AG04450 (cell line): ENCODE measurements around the gene MAGEB5. TPM values are rescaled to one million over a fixed set of nuclear protein-coding genes. Genes with fewer than 3 reads are reported as not detected.
"Not testable (repeated sequence)": the region's sequence is repeated elsewhere in the genome, so short reads cannot be mapped to it uniquely, and the experiment has no call there.

ENCODE experiments used
- CTCF ChIA-PET: fragments of 300-600, 350-600 bp; formaldehyde crosslinking; extraction: SDS; loops from one replicate; lab custom pipeline; 2022; ENCODE audit warnings: antibody characterized with exemption, inconsistent platforms; lab: Charles Lee
- POLR2A ChIA-PET: fragments of 350-600 bp; formaldehyde crosslinking; extraction: SDS; loops from one replicate; lab custom pipeline; 2021; ENCODE audit warnings: antibody characterized with exemption, inconsistent platforms; lab: Yijun Ruan, JAX
- DNase-seq: peaks from one replicate; pipeline ENCODE4 v3.0.0-alpha.2; 2011; ENCODE audit warnings: low read depth, low spot score
- H3K27ac ChIP-seq: one replicate; pipeline ENCODE4 v1.5.1; 2012; ENCODE audit warnings: low read depth, low read length, control low read depth
- H3K27me3 ChIP-seq: one replicate; pipeline ENCODE4 v1.6.0; 2012; ENCODE audit warnings: low read length; ENCODE audit not compliant: control insufficient read depth, insufficient read depth
- H3K4me3 ChIP-seq: 2 replicates; pipeline ENCODE4 v1.5.1; 2011; ENCODE audit warnings: mild to moderate bottlenecking, low read depth, low read length, control low read depth
- H3K9me3 ChIP-seq: 2 replicates; pipeline ENCODE4 v1.5.1; 2012; ENCODE audit warnings: low read length; ENCODE audit not compliant: control insufficient read depth, insufficient read depth
- CTCF ChIP-seq: IDR thresholded peaks from 2 replicates; pipeline ENCODE4 v1.5.1; 2011; ENCODE audit warnings: low read depth, low read length, control low read depth, inconsistent platforms
- polyA minus RNA-seq: library from RNA; depleted of rRNA, polyadenylated mRNA; stranded (reverse); fragments of >200 nt; gene quantifications from 2 replicates; pipeline ENCODE4 v1.2.3, GENCODE V29; 2011; rRNA and poly(A)+ RNA removed
- polyA plus RNA-seq: library from polyadenylated mRNA; depleted of rRNA; stranded (reverse); fragments of >200 nt; gene quantifications from 2 replicates; pipeline ENCODE4 v1.2.3, GENCODE V29; 2011; rRNA removed

The MAGEB5 gene
- polyA plus RNA-seq (not detected in 2 replicates), polyA minus RNA-seq (not detected in 2 replicates)

DNA sequence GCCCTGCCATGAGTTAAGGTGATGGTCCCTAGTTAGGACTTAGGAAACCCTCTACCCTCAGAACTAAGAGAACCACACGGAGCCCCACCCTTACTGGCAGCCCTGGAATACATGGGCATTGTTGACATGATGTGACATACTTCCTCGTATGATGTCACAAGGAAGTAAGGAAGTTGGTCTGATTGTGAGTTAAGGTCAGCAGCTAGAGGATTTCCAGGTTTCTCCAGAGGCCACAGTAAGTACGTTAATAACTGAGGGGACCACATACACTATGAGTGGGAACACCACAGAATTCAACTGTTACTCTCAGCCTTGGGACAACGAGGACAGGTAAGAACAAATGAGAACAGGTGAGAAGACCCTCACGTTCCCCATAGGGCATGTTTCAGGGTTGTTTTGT is at the start of gene MAGEB5:
MAGEB5 (plus strand) TSS at position 301 of the 400 bp plus-strand sequence. CDS start 1,133 bp downstream, outside the sequence.
- CTCF ChIA-PET = no interaction called here
- no peak for DNase-seq
- TF ChIP-seq CTCF = no peak
- H3K9me3 ChIP-seq = no peaks in the 10 kb centered on the region; the same call in 1 of the 2 replicates
- H3K4me3 ChIP-seq = no peak within 1 kb of the TSS
- no peaks in the 10 kb centered on the region for H3K27me3 ChIP-seq
- no peak within 1 kb of the TSS for H3K27ac ChIP-seq
- POLR2A ChIA-PET = no interaction called here

DNA sequence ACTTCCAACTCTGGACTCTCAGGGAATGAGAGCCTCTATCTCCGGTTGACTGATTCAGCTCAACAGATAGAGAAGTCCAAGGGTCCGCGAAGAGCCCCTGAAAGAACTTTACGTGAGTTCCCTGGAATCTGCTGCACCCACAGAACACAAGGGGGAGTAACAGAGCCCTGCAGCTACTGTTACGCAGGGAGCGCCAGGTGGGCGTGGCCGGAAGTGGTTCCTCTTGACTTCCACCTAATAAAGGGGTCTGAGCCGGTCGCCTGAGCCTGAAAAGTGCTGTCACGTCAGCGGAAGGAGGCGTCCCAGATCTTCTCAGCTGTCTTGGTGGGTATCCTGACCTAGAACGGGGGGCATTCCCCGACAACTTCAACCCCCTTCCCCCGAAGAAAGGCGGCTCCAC is 23.8 kb upstream of the MAGEB5 start, which contains the start of gene MAGEB6:
MAGEB6 (plus strand) TSS at position 237 of the 400 bp plus-strand sequence. CDS start 1,407 bp downstream, outside the sequence.
- POLR2A ChIA-PET = no interaction called here
- peaks cover 8% of the 10 kb centered on the region for H3K9me3 ChIP-seq
- no peak for TF ChIP-seq CTCF
- H3K27me3 ChIP-seq = no peaks in the 10 kb centered on the region
- DNase-seq = no peak
- no peak within 1 kb of the TSS for H3K27ac ChIP-seq
- H3K4me3 ChIP-seq = no peak within 1 kb of the TSS
- CTCF ChIA-PET = no interaction called here

DNA sequence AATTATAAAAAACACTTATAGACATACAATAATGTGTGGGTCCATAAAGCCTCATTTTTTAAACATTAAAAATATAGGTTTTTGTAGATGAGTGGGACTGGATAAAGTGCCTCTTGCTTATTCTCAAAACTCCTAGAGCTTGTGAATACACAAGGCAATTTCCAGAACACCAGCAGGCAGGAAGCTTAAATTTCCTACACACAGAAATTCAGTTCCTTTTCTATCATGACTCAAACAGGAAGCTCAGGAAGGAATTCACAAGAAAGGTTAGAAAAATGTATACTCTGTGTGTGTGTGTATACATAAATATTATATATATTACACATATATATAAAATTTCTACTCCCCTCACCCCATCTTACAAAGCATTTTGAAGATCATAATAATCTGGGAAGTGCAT is 12.4 kb upstream of the MAGEB5 start:
- no peaks in the 10 kb centered on the region for H3K27me3 ChIP-seq
- H3K27ac ChIP-seq = no peak overlapping the region
- TF ChIP-seq CTCF = no peak
- POLR2A ChIA-PET = no interaction called here
- peaks cover 7% of the 10 kb centered on the region; the same call in 1 of the 2 replicates for H3K9me3 ChIP-seq
- H3K4me3 ChIP-seq = no peak overlapping the region
- no peak for DNase-seq
- CTCF ChIA-PET = no interaction called here

- H3K9me3 ChIP-seq, H3K27me3 ChIP-seq, H3K27ac ChIP-seq, CTCF ChIA-PET, DNase-seq, H3K4me3 ChIP-seq, POLR2A ChIA-PET: not testable (repeated sequence)
Measured at GRCh38 chrX:26204717-26205116, 11.3 kb upstream of the MAGEB5 start.

- ChIA-PET CTCF (no interaction called here), POLR2A (no interaction called here)
Measured at GRCh38 chrX:26208012-26208411, 8.0 kb upstream of the MAGEB5 start.

More at GRCh38 chrX:26208012-26208411, 8.0 kb upstream of the MAGEB5 start:
- no peak for TF ChIP-seq CTCF
- Histone ChIP-seq H3K27ac (no peak overlapping the region), H3K9me3 (peaks cover 7% of the 10 kb centered on the region; the same call in 1 of the 2 replicates), H3K4me3 (no peak overlapping the region), H3K27me3 (no peaks in the 10 kb centered on the region)
- DNase-seq = no peak
